HUDEP-2 (cell line): ENCODE measurements around the gene SLC22A13.
"Not testable (repeated sequence)": the region's sequence is repeated elsewhere in the genome, so short reads cannot be mapped to it uniquely, and the experiment has no call there.

ENCODE experiments used
- DNase-seq, 76 experiments: peaks; one replicate each; lab custom pipeline; 2025; ENCODE audit not compliant: unreplicated experiment in 76 of 76; lab: John Stamatoyannopoulos, UW

The SLC22A13 gene

GRCh38 chr3:38297537-38297936, 31.9 kb downstream of the SLC22A13 start:
- no peak for DNase-seq

GRCh38 chr3:38297947-38298711, 32.5 kb downstream of the SLC22A13 start:
- no peak for DNase-seq

DNA sequence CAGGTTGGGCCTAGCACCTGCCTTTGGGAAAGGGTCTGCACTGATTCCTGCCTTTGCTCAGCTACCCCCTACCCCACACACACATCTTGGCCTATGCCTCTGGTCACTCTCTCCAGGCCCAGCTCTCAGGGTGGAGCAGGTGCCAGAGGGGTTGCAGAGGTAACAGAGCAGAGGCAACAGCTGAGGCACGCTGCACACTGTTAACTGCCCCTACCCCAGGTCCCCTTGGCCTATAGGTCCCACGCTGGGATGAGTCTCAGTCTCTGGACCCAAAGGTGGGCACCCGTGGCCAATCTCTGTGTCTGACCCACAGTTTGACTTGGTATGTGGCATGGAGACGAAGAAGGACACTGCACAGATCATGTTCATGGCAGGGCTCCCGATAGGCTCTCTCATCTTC, 41.3 kb downstream of the SLC22A13 start:
- no peak for DNase-seq

DNA sequence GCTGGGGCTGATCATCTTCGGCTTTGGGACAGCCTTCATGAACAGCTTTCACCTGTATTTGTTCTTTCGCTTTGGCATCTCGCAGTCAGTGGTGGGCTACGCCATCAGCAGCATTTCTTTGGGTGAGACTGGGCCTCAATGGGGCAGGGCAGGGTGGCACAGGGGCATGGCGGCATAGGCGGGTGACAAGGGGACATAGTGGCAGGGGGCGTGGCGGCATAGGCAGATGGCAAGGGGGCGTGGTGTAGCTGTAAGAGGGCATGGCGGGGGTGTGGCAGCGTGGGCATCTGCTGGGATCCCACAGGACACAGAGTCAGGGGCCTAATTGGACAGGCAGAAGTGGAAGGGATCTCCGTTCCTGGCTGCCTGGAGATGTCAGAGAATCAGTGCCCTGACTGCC, 42.0 kb downstream of the SLC22A13 start:
- no peak for DNase-seq

- no peak for DNase-seq
Observed at GRCh38 chr3:38308456-38308855, 42.8 kb downstream of the SLC22A13 start.

GRCh38 chr3:38311476-38311875, 45.9 kb downstream of the SLC22A13 start:
- no peak for DNase-seq

- no peak for DNase-seq
Observed at GRCh38 chr3:38311941-38312340, 46.3 kb downstream of the SLC22A13 start.

- no peak for DNase-seq
Observed at GRCh38 chr3:38312356-38312755, 46.7 kb downstream of the SLC22A13 start.

GRCh38 chr3:38313263-38313662, 47.7 kb downstream of the SLC22A13 start:
- DNase-seq = no peak

DNA sequence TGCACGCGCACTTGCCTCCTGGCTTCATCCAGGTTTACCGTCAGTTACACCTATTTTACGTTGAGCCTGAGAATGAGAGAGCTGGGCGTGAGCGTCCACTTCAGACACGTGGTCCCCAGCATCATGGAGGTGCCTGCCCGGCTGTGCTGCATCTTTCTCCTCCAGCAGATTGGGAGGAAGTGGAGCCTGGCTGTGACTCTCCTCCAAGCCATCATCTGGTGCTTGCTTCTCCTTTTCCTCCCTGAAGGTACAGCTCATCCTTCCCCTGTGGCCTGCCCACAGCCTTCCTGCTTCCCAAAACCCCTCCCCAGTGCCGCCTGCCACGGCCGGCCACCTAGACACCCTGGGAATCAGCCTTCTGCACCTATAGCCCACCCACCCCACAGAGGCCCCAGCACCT, 48.1 kb downstream of the SLC22A13 start:
- no peak for DNase-seq

GRCh38 chr3:38314112-38314763, 48.6 kb downstream of the SLC22A13 start:
- no peak for DNase-seq

- no peak for DNase-seq
Observed at GRCh38 chr3:38314764-38315487, 49.3 kb downstream of the SLC22A13 start.

DNA sequence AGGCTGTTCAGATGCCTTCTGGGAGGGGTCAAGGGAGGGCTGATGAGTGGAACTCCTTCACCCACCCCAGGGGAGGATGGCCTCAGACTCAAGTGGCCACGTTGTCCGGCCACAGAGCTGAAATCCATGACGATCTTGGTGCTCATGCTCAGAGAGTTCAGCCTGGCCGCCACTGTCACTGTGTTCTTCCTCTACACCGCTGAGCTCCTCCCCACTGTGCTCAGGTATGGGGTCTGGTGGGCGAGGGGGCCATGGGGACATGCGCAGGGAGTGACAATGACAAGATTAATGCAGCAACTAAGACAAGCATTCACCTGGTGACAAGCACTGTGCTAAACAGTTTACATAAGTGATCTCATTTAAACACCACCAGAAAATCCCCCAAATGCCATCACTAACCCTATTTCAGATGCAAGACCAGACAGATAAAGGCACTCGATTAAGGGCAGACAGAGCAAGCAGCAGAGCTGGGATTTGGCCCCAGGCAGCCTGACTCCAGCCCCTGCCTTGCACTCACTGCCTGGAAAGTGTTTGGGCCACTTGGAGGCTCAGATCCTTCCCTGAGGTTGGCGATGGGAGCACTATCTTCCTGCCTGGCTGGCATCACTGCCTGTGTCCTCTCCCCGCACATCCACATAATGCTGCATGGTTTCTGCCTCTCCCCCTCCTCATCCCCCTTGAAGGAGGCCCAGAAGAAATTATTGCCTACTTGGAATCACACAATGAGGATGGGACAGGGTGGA, 50.0 kb downstream of the SLC22A13 start:
- no peak for DNase-seq

- no peak for DNase-seq
Observed at GRCh38 chr3:38316356-38317191, 51.0 kb downstream of the SLC22A13 start.

GRCh38 chr3:38317192-38317759, 51.7 kb downstream of the SLC22A13 start:
- peak in 1 of 76 experiments; percentile 6 for DNase-seq

DNA sequence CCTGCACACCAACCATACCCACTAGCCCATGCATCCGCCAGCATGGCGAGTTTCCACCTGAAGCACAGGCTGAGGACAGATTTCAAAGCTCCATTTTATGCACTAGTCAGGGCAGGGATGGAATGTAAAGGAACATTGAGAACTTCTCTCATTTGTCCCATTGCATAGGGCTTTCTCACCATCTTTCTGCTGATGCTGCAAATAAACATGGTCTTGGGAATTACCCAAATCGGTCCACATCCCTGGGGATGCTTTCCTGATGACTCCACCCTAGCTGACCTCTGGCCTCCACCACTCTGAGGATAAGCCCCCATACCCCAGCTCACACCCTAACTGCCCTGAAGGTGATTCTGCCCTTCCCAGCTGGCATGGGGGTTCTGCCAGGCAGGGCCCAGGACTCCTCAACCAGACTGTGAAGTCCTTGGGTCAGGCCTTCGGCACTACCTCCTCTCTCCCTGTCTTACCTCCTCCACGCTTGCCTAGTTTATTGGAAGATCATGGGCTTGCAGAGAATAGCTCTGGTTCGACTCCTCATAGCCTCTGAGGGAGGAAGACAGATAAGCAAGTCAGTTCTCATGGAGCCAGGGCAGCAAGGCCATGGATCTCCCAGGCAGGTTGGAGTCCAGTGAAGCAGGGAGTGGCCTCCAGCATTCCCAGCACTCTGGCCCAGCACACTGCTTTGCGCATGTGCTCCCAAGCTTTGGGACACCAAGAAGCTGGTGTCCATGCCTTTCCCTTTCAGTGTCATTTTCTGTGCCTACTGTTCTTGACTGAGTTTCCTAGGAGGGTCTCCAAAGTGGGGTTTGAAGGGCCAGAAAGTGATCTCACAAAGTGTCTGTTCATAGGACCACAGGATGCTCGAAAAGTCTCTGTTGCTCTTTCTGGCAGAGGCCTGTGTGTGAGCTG, 53.4 kb downstream of the SLC22A13 start:
- no peak for DNase-seq

GRCh38 chr3:38320638-38321037, 55.0 kb downstream of the SLC22A13 start:
- not testable (repeated sequence) for DNase-seq

- no peak for DNase-seq
Observed at GRCh38 chr3:38323060-38323459, 57.4 kb downstream of the SLC22A13 start.

- DNase-seq = no peak
Observed at GRCh38 chr3:38325256-38325655, 59.6 kb downstream of the SLC22A13 start.
